ENCODE results near the gene SH2D3A.
A peak's percentile ranks its signal among the peaks of the same experiment; 100 is the strongest.

Gene SH2D3A

GRCh38 chr19:6736917-6737283 lies 30.3 kb downstream of the SH2D3A start:
- DNase-seq: no peak

DNA sequence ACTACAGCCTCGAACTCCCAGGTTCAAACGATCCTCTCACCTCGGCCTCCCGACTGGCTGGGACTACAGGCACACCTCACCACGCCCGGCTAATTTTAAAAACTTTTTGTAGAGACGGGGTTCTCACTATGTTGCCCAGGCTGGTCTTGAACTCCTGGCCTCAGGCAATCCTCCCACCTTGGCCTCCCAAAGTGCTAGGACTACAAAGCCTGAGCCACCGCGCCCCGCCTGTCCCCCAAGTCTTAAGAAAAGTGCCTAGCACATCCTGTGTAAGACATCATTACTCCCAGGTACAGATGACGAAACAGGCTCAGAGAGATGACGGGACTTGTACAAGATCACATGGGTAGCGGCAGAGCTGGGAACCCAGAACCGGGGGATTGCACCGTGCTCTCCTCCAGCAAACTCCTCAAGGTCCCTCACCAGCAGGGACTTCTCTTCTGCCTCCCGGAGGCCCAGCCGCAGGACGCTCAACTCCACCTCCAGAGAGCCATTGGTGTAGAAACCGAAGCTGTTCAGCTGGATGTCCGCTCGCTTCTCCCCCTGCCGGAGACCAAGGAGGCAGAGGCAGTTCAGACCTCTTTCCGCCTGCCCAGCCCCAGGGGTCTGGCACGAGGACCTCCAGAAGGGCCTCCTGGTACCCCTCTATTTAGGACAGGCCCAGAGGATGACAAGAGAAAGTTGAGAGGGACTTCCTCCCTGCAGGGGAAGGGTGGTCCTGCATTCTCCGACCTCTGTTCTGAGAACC lies 30.9 kb downstream of the SH2D3A start:
- DNase-seq: peak; percentile 68

- DNase-seq: no peak
Observed at GRCh38 chr19:6735181-6735911, 31.9 kb downstream of the SH2D3A start.

DNA sequence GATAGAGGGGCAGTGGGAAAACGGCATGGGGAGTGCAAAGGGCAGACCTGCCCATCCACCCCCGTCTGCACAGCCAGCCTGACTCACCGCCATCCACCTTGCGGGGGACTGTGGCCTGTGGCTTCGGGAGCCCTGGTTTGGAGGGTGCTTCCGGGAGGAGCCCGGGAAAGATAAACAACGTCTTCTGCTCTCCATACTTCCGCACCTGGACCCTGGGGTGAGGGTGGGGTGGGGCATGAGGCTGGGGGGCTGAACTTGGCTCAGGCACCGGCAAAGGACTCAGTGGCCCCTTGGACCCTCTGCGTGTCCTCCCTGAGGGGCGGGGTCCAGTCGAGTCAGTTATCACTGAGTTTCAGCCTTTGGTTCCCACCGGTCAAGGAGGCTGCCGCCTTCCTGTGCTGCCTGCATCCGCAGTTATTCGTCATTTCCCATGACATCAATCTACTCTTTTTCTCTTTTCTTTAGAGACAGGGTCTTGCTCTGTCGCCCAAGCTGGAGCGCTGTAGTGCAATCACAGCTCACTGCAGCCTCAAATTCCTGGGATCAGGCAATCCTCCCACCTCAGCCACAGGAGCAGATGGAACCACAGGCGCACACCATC lies 33.0 kb downstream of the SH2D3A start:
- no peak for DNase-seq

DNA sequence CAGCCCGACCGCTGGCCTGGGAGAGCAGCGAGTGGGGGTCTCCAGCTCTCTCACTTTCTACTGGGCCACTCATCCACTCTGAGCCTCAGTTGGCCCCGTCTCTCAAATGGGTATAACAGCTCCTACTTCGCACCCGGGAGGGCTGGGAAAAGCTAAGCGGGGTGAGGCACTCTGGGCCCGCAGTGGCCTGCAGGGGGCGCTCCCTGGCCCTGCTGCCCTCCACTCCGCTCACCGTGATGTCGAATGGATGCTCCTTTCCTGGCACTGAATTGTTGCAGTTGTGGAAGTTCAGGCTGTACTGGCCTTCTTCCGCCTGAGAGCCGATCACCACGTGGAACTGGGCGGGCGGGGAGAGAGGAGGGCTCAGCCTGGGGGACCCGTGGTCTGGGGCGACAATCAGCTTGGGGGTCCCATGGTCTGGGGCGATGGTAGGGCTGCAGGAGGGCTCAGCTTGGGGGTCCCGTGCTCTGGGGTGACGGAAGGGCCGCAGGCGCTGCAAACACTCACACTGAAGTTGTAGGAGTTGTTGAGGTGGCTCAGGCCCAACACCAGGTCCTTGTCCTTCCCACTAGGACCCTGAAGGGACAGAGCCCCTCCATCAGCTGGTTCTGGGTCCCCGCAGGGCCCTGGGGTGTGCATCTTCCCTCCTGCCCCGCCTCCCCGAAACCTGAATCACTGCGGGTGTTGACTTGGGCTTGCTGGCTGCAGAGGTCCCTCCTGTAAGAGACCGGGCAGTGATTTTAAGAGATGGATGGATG lies 33.7 kb downstream of the SH2D3A start:
- no peak for DNase-seq

DNA sequence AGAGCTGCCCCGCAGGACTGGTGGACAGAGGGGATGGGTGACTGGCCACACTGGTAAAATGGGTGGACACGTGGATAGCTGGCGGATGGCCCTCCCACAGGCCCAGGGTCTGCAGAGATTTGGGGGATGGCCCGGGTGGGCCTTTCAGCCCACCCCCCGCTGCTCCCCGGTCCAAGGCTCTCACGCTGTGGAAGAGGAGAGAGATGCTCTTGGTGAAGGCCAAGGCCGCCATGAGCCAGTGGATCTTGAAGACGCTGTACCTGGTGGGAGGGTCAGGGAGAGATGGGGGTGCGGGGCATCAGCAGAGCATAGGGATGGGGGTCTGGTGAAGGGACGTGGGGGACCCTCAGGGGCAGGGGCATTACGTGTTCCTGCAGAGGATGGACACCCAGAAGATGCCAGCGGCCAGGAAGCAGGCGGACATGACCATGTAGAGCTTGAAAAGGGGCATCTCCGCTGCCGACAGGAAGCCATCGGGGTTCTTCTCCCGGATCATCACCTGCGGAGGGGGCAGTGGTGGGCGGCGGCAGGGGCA lies 34.4 kb downstream of the SH2D3A start:
- DNase-seq: no peak

- no peak for DNase-seq
Observed at GRCh38 chr19:6731822-6732221, 35.4 kb downstream of the SH2D3A start.

GRCh38 chr19:6730941-6731670 lies 36.1 kb downstream of the SH2D3A start:
- no peak for DNase-seq

DNA sequence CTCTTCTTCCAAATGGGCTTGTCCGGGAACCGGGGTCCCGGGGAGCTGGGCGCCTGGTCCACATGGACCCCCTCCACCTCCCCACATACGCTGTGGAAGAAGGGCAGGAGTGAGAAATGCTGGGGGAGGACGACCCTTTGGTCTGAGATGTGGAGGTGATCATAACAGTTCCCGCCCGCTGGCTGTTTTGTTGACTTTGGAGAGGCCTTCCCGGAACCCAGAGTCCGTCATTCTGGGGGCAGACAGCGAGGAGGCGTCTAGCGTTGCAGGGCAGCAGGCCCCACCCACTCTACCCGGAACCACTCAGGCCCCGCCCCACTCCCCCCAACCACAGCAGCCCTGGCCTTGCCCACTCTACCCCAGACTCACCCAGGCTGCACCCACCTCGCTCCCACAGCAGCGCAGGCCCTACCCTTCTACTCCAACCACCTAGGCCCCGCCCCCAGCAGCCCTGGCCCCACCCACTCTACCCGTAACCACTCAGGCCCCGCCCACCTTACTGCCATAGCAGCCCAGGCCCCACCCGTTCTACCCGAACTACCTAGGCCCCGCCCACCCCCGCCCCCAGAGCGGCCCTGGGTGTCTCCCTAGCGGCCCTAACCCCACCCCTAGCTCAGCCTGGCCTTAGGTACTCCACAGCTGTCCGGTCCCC lies 37.0 kb downstream of the SH2D3A start:
- peak; percentile 19 for DNase-seq

DNA sequence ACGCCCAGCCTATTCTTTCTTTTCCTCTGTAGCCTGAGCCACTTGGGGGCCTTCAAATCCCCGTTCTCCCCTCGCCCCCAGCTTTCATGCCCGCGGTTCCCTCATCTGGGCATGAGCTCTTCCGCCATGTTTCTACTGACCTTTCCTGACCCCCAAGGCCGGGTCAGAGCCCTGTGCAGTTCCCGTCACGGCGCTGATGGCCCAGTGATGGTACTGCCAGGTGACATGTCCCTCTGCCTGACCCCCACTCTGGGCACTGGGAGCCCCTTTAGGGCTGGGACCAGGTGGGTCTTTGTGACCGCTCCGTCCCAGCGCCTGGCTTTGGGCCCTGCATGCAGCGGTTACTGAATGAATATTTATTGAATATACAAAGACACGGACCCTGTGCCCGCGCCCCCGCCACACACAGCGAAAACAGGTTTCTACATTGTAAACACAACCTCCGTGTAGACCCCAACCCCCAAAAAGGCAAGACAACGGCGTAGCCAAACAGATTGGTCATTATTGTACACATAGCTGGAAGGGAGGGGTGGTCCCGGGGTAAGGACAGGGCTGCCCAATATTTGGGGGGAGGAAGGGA lies 37.6 kb downstream of the SH2D3A start:
- DNase-seq: no peak

GRCh38 chr19:6728346-6728745 lies 38.9 kb downstream of the SH2D3A start:
- no peak for DNase-seq

GRCh38 chr19:6725513-6726231 lies 41.6 kb downstream of the SH2D3A start:
- DNase-seq: no peak

DNA sequence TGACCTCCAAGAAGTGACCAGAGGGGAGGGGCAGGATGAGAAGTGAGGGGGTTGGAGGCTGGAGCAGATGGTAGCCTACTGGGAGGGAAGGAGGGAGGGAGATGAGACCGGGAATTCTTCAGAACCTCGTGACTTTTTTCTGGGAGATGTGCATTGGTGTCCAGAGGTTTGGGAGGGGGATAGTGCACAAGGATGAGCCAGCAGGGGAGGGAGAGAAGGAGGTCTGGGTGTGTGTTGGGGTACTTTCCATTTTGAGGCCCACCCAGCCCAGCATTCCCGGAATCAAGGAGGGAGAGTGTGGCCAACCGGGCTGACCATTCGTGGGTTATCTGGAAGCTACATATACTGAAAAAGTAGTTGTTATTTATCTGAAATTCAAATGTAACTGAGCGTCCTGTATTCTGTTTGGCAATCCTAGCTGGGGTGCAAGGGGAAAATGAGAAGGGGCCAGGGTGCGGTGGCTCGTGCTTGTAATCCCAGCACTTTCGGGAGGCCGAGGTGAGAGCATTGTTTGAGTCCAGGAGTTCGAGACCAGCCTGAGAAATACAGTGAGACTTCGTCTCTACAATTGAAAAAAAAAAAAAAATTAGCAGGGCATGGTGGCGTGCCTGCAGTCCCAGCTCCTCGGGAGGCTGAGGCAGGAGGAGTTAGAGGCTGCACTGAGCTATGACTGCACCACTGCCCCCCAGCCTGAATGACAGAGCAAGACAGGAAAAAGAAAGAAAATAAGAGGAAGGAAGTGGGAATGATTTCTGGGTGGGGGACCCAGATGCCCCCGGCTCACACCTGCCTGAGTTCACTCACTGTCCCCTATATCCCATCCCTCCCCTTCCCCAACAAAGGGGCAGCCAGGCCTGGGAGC lies 42.4 kb downstream of the SH2D3A start:
- DNase-seq: no peak

- DNase-seq: no peak
Observed at GRCh38 chr19:6723738-6724137, 43.5 kb downstream of the SH2D3A start.

DNA sequence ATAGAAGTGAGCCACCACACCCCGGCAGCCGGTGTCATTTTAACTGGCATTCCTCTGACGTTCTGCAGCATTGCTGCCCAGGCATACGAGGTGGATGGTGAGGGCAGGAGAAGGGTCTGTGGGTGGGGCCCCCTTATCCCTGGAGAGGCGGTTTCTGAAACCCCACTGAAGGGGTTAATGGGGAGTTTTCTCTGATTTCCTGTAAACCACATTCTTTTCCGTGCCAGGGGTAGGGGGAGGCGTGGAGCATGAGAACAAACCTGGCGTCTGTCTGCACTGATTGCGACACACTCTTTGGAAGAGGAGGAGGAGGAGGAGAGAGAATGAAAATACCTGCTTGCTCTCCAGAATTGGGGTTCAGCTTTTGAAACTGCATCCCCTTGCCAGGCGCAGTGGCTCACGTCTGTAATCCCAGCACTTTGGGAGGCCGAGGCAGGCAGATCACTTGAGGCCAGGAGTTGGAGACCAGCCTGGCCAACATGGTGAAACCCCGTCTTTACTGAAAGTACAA lies 44.1 kb downstream of the SH2D3A start:
- no peak for DNase-seq

DNA sequence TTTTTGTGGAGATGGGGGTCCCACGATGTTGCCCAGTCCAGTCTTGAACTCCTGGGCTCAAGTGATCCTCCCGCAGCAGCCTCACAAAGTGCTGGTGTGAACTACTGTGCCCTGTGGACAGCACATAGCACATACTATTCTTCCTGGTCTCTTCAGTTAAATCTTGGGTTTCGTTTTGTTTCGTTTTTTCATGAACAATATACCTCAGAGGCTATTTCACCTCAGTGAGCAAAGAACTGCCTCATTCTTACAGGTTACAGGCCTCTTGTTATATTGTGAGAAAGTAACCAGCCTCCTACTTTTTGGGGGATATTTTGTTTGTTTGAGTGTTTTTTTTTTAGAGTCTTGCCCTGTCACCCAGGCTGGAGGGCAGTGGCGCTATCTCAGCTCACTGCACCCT lies 45.5 kb downstream of the SH2D3A start:
- DNase-seq: no peak

GRCh38 chr19:6721138-6721474 lies 46.1 kb downstream of the SH2D3A start:
- DNase-seq: no peak

DNA sequence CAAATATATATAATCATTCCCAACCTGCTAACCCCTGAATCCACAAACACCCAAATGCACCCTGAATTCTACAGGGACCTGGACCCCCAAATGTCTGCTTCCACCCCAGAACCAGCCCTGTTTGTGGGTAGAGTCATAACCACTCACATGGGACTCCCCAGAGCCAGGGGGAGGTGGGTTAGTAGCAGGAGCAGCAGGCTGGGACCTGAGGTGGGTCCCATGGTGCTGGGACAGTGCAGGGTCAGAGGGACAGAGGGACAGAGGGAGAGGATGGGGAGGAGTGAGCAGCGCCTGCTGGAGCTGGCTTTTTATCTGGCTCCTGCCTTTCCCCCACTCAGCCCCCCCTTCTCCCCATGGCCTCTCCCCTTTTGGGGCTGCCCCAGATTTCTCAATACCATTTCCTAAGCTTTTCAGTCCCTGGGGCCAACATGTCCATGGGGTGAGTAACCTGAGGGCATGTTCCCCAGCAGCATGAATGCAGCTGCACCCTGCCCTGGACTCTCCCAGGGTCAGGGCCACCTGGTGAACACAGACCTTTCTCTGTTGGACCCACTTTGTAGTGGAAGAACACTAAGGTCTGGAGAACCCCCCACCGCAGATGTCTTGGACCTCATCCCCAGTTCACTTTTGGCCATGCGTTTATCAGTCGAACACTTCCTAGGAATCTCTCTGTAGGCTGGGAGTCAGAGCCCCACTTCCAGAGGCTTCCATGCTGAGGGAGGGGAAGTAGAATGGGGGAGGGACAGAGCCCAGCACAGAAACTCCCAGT lies 46.7 kb downstream of the SH2D3A start, which contains the start of gene C3:
Gene C3 (minus strand): TSS at position 282 of the 769 bp plus-strand sequence. CDS start 61 bp downstream, at position 221.
- DNase-seq: no peak

DNA sequence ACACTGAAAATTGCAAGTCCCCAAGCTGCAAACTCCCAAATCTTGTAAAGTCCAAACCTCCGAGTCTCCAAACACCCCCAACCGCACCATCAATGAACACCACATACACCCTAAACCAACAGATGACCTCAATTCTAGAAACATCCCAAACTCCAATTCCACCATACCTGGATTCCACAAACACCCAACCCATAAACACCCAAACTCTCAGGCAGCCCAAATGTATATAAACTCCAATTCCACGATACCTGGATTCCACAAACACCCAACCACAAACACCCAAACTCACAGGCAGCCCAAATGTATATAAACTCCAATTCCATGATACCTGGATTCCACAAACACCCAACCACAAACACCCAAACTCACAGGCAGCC lies 47.3 kb downstream of the SH2D3A start:
- DNase-seq: no peak

Data from CD4-positive, alpha-beta T cell treated with Interleukin-17A for 4 hours (primary cell).